ENCODE data around the gene CARNS1.

DNA sequence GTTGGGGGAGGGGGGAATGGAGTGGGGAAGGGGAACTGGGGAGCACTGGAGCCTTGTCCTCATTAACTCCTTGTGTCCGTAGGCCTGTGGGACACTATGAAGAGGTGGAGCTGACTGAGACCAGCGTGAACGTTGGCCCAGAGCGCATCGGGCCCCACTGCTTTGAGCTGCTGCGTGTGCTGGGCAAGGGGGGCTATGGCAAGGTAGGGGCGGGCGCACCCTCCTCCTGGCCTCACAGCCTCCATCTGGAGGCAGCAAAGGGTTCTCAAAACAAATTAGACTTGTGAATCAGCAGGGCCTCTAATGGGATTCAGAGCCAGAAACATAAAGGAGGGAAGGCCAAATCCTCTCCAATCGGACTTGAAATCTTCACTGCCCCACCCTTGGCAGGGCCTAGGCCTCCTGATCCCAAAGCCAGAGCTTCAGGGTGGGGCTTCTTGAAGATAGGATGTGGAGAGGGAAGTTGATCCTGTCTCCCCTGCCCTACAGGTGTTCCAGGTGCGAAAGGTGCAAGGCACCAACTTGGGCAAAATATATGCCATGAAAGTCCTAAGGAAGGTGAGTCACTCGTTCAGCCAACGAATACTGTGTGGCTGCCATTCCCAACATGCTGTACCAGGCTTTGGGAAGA lies 13.7 kb downstream of the CARNS1 start:
- TF ChIP-seq, protein P1, sequence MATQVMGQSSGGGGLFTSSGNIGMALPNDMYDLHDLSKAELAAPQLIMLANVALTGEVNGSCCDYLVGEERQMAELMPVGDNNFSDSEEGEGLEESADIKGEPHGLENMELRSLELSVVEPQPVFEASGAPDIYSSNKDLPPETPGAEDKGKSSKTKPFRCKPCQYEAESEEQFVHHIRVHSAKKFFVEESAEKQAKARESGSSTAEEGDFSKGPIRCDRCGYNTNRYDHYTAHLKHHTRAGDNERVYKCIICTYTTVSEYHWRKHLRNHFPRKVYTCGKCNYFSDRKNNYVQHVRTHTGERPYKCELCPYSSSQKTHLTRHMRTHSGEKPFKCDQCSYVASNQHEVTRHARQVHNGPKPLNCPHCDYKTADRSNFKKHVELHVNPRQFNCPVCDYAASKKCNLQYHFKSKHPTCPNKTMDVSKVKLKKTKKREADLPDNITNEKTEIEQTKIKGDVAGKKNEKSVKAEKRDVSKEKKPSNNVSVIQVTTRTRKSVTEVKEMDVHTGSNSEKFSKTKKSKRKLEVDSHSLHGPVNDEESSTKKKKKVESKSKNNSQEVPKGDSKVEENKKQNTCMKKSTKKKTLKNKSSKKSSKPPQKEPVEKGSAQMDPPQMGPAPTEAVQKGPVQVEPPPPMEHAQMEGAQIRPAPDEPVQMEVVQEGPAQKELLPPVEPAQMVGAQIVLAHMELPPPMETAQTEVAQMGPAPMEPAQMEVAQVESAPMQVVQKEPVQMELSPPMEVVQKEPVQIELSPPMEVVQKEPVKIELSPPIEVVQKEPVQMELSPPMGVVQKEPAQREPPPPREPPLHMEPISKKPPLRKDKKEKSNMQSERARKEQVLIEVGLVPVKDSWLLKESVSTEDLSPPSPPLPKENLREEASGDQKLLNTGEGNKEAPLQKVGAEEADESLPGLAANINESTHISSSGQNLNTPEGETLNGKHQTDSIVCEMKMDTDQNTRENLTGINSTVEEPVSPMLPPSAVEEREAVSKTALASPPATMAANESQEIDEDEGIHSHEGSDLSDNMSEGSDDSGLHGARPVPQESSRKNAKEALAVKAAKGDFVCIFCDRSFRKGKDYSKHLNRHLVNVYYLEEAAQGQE (IDR thresholded peaks at IDR 0.05), result no peak
- TF ChIP-seq FOXA1 (IDR thresholded peaks at IDR 0.05) (no peak), GABPA (IDR thresholded peaks at IDR 0.05 in 1 of 2, conservative IDR thresholded peaks at IDR 0.05 in 1 of 2) (no peak), NR2F2 (IDR thresholded peaks at IDR 0.05) (no peak), YY1 (IDR thresholded peaks at IDR 0.05) (no peak), RAD21 (IDR thresholded peaks at IDR 0.05) (no peak), JUND (IDR thresholded peaks at IDR 0.05) (no peak), SP1 (IDR thresholded peaks at IDR 0.05) (no peak), RXRA (IDR thresholded peaks at IDR 0.05) (no peak)
- TF ChIP-seq, protein P2, sequence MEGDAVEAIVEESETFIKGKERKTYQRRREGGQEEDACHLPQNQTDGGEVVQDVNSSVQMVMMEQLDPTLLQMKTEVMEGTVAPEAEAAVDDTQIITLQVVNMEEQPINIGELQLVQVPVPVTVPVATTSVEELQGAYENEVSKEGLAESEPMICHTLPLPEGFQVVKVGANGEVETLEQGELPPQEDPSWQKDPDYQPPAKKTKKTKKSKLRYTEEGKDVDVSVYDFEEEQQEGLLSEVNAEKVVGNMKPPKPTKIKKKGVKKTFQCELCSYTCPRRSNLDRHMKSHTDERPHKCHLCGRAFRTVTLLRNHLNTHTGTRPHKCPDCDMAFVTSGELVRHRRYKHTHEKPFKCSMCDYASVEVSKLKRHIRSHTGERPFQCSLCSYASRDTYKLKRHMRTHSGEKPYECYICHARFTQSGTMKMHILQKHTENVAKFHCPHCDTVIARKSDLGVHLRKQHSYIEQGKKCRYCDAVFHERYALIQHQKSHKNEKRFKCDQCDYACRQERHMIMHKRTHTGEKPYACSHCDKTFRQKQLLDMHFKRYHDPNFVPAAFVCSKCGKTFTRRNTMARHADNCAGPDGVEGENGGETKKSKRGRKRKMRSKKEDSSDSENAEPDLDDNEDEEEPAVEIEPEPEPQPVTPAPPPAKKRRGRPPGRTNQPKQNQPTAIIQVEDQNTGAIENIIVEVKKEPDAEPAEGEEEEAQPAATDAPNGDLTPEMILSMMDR (IDR thresholded peaks at IDR 0.05; ENCODE audit: low read depth, low read length, missing input control), result no peak
- TF ChIP-seq, protein P3, sequence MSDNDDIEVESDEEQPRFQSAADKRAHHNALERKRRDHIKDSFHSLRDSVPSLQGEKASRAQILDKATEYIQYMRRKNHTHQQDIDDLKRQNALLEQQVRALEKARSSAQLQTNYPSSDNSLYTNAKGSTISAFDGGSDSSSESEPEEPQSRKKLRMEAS (IDR thresholded peaks at IDR 0.05), result no peak
- TF ChIP-seq, protein P4, sequence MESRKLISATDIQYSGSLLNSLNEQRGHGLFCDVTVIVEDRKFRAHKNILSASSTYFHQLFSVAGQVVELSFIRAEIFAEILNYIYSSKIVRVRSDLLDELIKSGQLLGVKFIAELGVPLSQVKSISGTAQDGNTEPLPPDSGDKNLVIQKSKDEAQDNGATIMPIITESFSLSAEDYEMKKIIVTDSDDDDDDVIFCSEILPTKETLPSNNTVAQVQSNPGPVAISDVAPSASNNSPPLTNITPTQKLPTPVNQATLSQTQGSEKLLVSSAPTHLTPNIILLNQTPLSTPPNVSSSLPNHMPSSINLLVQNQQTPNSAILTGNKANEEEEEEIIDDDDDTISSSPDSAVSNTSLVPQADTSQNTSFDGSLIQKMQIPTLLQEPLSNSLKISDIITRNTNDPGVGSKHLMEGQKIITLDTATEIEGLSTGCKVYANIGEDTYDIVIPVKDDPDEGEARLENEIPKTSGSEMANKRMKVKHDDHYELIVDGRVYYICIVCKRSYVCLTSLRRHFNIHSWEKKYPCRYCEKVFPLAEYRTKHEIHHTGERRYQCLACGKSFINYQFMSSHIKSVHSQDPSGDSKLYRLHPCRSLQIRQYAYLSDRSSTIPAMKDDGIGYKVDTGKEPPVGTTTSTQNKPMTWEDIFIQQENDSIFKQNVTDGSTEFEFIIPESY (IDR thresholded peaks at IDR 0.05), result no peak
- TF ChIP-seq, protein P5, sequence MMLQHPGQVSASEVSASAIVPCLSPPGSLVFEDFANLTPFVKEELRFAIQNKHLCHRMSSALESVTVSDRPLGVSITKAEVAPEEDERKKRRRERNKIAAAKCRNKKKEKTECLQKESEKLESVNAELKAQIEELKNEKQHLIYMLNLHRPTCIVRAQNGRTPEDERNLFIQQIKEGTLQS (IDR thresholded peaks at IDR 0.05), result no peak

Measured in liver (tissue), 3 donors.